GM23338 (cell line): ENCODE data around the gene ANKRD55.

Experiments
- CREB1 ChIP-seq: fragments of 250-450 bp; sonication (Bioruptor Pico); IDR thresholded peaks from 2 replicates; pipeline ENCODE4 v1.5.0; 2020; ENCODE audit warnings: low read depth, mild to moderate bottlenecking, moderate library complexity
- ETS1 ChIP-seq: IDR thresholded peaks from 2 replicates; pipeline ENCODE4 v1.6.1; 2016; ENCODE audit warnings: antibody characterized with exemption
- EZH2 ChIP-seq: fragments of 200-600 bp; sonication (generic); IDR thresholded peaks from one replicate; pipeline ENCODE4 v1.8.0; 2017; ENCODE audit warnings: antibody characterized with exemption, mild to moderate bottlenecking, low read depth; ENCODE audit not compliant: unreplicated experiment
- EZH2phosphoT487 ChIP-seq: fragments of 200-600 bp; sonication (generic); IDR thresholded peaks from one replicate; pipeline ENCODE4 v1.8.1; 2018; ENCODE audit warnings: antibody characterized with exemption; ENCODE audit not compliant: unreplicated experiment
- JUNB ChIP-seq: IDR thresholded peaks from one replicate; pipeline ENCODE4 v1.6.1; 2016; ENCODE audit warnings: antibody characterized with exemption; ENCODE audit not compliant: unreplicated experiment
- NANOG ChIP-seq: IDR thresholded peaks from 2 replicates; pipeline ENCODE4 v1.6.1; 2016; ENCODE audit warnings: antibody characterized with exemption, borderline replicate concordance
- POLR2AphosphoS5 ChIP-seq: IDR thresholded peaks from 2 replicates; pipeline ENCODE4 v1.6.1; 2016; ENCODE audit warnings: antibody characterized with exemption, low read depth
- REST ChIP-seq: IDR thresholded peaks from one replicate; pipeline ENCODE4 v1.6.1; 2018; ENCODE audit warnings: antibody characterized with exemption; ENCODE audit not compliant: unreplicated experiment
- STAT1 ChIP-seq: IDR thresholded peaks from one replicate; pipeline ENCODE4 v1.6.1; 2016; ENCODE audit warnings: antibody characterized with exemption; ENCODE audit not compliant: unreplicated experiment
- ZNF331 ChIP-seq: fragments of 250-450 bp; sonication (Bioruptor Pico); IDR thresholded peaks from 2 replicates; pipeline ENCODE4 v1.5.0; 2020; ENCODE audit warnings: low read depth, mild to moderate bottlenecking, moderate library complexity
- TF ChIP-seq, protein P1 (sequence below), 2 experiments: fragments of 200-600 bp in 1 of 2; sonication (generic) in 1 of 2; conservative IDR thresholded peaks; 2 replicates each; pipeline versions ENCODE4 v1.5.1 to v1.6.1; 2016 to 2017; ENCODE audit warnings: antibody characterized with exemption in 2 of 2, low read depth in 2 of 2, mild to moderate bottlenecking in 2 of 2, moderate library complexity in 1 of 2
- TF ChIP-seq, protein P2 (sequence below): fragments of 250-450 bp; sonication (Bioruptor Pico); IDR thresholded peaks from 2 replicates; pipeline ENCODE4 v1.5.0; 2020; ENCODE audit warnings: mild to moderate bottlenecking, moderate library complexity

GRCh38 chr5:56161439-56161823, 71.7 kb downstream of the ANKRD55 start:
- TF ChIP-seq, protein P1, sequence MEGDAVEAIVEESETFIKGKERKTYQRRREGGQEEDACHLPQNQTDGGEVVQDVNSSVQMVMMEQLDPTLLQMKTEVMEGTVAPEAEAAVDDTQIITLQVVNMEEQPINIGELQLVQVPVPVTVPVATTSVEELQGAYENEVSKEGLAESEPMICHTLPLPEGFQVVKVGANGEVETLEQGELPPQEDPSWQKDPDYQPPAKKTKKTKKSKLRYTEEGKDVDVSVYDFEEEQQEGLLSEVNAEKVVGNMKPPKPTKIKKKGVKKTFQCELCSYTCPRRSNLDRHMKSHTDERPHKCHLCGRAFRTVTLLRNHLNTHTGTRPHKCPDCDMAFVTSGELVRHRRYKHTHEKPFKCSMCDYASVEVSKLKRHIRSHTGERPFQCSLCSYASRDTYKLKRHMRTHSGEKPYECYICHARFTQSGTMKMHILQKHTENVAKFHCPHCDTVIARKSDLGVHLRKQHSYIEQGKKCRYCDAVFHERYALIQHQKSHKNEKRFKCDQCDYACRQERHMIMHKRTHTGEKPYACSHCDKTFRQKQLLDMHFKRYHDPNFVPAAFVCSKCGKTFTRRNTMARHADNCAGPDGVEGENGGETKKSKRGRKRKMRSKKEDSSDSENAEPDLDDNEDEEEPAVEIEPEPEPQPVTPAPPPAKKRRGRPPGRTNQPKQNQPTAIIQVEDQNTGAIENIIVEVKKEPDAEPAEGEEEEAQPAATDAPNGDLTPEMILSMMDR (conservative IDR thresholded peaks at IDR 0.05; ENCODE audit: low read depth in 2 of 2), result no peak
- TF ChIP-seq EZH2 (no peak), REST (no peak), EZH2phosphoT487 (no peak), NANOG (no peak), POLR2AphosphoS5 (no peak), CREB1 (no peak), ZNF331 (CRISPR knock-in tag) (no peak), ETS1 (no peak), STAT1 (no peak), JUNB (no peak)
- TF ChIP-seq, protein P2, sequence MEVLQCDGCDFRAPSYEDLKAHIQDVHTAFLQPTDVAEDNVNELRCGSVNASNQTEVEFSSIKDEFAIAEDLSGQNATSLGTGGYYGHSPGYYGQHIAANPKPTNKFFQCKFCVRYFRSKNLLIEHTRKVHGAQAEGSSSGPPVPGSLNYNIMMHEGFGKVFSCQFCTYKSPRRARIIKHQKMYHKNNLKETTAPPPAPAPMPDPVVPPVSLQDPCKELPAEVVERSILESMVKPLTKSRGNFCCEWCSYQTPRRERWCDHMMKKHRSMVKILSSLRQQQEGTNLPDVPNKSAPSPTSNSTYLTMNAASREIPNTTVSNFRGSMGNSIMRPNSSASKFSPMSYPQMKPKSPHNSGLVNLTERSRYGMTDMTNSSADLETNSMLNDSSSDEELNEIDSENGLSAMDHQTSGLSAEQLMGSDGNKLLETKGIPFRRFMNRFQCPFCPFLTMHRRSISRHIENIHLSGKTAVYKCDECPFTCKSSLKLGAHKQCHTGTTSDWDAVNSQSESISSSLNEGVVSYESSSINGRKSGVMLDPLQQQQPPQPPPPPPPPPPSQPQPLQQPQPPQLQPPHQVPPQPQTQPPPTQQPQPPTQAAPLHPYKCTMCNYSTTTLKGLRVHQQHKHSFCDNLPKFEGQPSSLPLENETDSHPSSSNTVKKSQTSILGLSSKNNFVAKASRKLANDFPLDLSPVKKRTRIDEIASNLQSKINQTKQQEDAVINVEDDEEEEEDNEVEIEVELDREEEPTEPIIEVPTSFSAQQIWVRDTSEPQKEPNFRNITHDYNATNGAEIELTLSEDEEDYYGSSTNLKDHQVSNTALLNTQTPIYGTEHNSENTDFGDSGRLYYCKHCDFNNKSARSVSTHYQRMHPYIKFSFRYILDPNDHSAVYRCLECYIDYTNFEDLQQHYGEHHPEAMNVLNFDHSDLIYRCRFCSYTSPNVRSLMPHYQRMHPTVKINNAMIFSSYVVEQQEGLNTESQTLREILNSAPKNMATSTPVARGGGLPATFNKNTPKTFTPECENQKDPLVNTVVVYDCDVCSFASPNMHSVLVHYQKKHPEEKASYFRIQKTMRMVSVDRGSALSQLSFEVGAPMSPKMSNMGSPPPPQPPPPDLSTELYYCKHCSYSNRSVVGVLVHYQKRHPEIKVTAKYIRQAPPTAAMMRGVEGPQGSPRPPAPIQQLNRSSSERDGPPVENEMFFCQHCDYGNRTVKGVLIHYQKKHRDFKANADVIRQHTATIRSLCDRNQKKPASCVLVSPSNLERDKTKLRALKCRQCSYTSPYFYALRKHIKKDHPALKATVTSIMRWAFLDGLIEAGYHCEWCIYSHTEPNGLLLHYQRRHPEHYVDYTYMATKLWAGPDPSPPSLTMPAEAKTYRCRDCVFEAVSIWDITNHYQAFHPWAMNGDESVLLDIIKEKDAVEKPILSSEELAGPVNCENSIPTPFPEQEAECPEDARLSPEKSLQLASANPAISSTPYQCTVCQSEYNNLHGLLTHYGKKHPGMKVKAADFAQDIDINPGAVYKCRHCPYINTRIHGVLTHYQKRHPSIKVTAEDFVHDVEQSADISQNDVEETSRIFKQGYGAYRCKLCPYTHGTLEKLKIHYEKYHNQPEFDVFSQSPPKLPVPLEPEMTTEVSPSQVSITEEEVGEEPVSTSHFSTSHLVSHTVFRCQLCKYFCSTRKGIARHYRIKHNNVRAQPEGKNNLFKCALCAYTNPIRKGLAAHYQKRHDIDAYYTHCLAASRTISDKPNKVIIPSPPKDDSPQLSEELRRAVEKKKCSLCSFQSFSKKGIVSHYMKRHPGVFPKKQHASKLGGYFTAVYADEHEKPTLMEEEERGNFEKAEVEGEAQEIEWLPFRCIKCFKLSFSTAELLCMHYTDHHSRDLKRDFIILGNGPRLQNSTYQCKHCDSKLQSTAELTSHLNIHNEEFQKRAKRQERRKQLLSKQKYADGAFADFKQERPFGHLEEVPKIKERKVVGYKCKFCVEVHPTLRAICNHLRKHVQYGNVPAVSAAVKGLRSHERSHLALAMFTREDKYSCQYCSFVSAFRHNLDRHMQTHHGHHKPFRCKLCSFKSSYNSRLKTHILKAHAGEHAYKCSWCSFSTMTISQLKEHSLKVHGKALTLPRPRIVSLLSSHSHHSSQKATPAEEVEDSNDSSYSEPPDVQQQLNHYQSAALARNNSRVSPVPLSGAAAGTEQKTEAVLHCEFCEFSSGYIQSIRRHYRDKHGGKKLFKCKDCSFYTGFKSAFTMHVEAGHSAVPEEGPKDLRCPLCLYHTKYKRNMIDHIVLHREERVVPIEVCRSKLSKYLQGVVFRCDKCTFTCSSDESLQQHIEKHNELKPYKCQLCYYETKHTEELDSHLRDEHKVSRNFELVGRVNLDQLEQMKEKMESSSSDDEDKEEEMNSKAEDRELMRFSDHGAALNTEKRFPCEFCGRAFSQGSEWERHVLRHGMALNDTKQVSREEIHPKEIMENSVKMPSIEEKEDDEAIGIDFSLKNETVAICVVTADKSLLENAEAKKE, result no peak
